Ishikawa (cell line): ENCODE results near the gene ZNF862.

Source experiments
- CEBPB ChIP-seq: IDR thresholded peaks from 2 replicates; pipeline ENCODE4 v1.6.1; 2012
- CREB1 ChIP-seq: IDR thresholded peaks from 2 replicates; pipeline ENCODE4 v1.6.1; 2012; ENCODE audit warnings: low read depth
- EGR1 ChIP-seq: IDR thresholded peaks from 2 replicates; pipeline ENCODE4 v1.6.1; 2012
- EP300 ChIP-seq: IDR thresholded peaks from 2 replicates; pipeline ENCODE4 v1.6.1; 2012; ENCODE audit warnings: borderline replicate concordance
- FOXM1 ChIP-seq: IDR thresholded peaks from 2 replicates; pipeline ENCODE4 v1.6.1; 2012; ENCODE audit warnings: low read depth, borderline replicate concordance
- NFIC ChIP-seq: IDR thresholded peaks from 2 replicates; pipeline ENCODE4 v1.6.1; 2012
- RAD21 ChIP-seq: IDR thresholded peaks from 2 replicates; pipeline ENCODE4 v1.6.1; 2012; ENCODE audit warnings: low read depth
- TAF1 ChIP-seq: IDR thresholded peaks from 2 replicates; pipeline ENCODE4 v1.6.1; 2012; ENCODE audit warnings: low read depth, mild to moderate bottlenecking
- TCF12 ChIP-seq: IDR thresholded peaks from 2 replicates; pipeline ENCODE4 v1.6.1; 2012; ENCODE audit warnings: low read depth
- TEAD4 ChIP-seq: IDR thresholded peaks from 2 replicates; pipeline ENCODE4 v1.6.1; 2012
- YY1 ChIP-seq: IDR thresholded peaks from 2 replicates; pipeline ENCODE4 v1.6.1; 2012; ENCODE audit warnings: low read depth
- ZBTB7A ChIP-seq: IDR thresholded peaks from 2 replicates; pipeline ENCODE4 v1.6.1; 2012; ENCODE audit warnings: low read depth
- TF ChIP-seq, protein P1 (sequence below): IDR thresholded peaks from 2 replicates; pipeline ENCODE4 v1.6.1; 2012
- TF ChIP-seq, protein P2 (sequence below): IDR thresholded peaks from 2 replicates; pipeline ENCODE4 v1.6.1; 2012; ENCODE audit warnings: low read depth, mild to moderate bottlenecking
- TF ChIP-seq, protein P3 (sequence below): IDR thresholded peaks from 2 replicates; pipeline ENCODE4 v1.6.1; 2012

The ZNF862 gene

DNA sequence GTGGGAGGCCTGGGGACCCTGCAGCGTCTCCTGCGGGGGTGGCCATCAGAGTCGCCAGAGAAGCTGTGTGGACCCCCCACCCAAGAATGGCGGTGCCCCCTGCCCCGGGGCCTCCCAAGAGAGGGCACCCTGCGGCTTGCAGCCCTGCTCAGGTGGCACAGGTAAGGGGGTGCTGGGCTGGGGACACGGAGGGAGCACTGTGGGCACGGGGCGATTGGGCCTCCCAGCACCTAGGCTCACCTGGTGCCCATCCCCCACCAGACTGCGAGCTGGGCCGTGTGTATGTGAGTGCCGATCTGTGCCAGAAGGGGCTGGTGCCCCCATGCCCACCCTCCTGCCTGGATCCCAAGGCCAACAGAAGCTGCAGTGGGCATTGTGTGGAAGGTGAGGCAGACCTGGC is 35.2 kb upstream of the ZNF862 start:
- TF ChIP-seq ZBTB7A (no peak), YY1 (no peak), CEBPB (no peak), EP300 (no peak), RAD21 (no peak), EGR1 (no peak), TAF1 (no peak), TCF12 (no peak), TEAD4 (no peak), CREB1 (no peak), FOXM1 (no peak), NFIC (no peak)
- TF ChIP-seq, protein P1, sequence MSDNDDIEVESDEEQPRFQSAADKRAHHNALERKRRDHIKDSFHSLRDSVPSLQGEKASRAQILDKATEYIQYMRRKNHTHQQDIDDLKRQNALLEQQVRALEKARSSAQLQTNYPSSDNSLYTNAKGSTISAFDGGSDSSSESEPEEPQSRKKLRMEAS: no peak
- TF ChIP-seq, protein P2, sequence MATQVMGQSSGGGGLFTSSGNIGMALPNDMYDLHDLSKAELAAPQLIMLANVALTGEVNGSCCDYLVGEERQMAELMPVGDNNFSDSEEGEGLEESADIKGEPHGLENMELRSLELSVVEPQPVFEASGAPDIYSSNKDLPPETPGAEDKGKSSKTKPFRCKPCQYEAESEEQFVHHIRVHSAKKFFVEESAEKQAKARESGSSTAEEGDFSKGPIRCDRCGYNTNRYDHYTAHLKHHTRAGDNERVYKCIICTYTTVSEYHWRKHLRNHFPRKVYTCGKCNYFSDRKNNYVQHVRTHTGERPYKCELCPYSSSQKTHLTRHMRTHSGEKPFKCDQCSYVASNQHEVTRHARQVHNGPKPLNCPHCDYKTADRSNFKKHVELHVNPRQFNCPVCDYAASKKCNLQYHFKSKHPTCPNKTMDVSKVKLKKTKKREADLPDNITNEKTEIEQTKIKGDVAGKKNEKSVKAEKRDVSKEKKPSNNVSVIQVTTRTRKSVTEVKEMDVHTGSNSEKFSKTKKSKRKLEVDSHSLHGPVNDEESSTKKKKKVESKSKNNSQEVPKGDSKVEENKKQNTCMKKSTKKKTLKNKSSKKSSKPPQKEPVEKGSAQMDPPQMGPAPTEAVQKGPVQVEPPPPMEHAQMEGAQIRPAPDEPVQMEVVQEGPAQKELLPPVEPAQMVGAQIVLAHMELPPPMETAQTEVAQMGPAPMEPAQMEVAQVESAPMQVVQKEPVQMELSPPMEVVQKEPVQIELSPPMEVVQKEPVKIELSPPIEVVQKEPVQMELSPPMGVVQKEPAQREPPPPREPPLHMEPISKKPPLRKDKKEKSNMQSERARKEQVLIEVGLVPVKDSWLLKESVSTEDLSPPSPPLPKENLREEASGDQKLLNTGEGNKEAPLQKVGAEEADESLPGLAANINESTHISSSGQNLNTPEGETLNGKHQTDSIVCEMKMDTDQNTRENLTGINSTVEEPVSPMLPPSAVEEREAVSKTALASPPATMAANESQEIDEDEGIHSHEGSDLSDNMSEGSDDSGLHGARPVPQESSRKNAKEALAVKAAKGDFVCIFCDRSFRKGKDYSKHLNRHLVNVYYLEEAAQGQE: no peak
- TF ChIP-seq, protein P3, sequence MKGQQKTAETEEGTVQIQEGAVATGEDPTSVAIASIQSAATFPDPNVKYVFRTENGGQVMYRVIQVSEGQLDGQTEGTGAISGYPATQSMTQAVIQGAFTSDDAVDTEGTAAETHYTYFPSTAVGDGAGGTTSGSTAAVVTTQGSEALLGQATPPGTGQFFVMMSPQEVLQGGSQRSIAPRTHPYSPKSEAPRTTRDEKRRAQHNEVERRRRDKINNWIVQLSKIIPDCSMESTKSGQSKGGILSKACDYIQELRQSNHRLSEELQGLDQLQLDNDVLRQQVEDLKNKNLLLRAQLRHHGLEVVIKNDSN: no peak

DNA sequence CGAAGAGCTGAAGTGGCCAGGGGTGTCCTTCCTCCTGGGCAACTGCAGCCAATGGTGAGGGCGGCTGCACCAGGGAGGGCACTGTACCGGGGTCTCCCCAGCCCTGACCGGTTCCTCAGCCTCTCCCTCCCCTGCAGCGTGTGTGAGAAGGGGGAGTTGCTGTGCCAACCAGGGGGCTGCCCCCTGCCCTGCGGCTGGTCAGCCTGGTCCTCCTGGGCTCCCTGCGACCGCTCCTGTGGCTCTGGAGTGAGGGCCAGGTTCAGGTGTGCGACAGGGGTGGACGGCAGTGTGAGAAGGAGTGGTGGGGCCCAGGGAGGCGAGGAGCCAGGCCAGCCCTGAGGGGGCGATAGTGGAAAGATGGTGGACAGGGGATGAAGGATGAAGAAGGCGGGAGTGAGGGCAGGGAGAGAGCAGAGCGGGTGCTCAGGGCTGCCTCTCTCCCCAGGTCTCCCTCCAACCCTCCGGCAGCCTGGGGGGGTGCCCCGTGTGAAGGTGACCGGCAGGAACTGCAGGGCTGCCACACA is 34.6 kb upstream of the ZNF862 start:
- TF ChIP-seq NFIC (no peak), ZBTB7A (no peak), EP300 (no peak), RAD21 (no peak), EGR1 (no peak), TCF12 (no peak)

DNA sequence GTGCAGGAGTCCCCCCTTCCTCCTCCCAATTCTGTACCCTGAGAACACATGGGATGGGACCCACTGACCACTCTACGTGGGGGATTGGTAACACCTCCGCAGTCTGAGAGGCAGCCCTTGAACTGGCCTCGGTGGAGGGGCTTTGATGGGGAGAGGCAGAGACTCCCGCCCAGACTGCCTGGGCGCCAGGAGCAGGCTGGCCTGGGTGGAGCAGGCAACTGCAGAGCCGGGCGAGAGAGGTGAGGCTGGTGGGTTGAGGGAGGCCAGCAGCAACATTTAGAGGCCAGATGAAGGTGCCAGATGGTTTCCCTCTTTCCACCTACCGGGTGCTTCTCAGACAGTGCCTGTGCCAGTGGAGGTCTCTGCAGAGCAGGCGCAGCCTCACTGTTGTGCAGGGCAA is 34.1 kb upstream of the ZNF862 start:
- TF ChIP-seq, protein P3: no peak
- TF ChIP-seq EGR1: no peak
- TF ChIP-seq EP300: no peak
- no peak for TF ChIP-seq TCF12
- TF ChIP-seq CREB1: no peak
- no peak for TF ChIP-seq ZBTB7A
- TF ChIP-seq, protein P2: no peak
- no peak for TF ChIP-seq NFIC
- TF ChIP-seq YY1: no peak
- no peak for TF ChIP-seq FOXM1
- no peak for TF ChIP-seq TAF1
- no peak for TF ChIP-seq RAD21

DNA sequence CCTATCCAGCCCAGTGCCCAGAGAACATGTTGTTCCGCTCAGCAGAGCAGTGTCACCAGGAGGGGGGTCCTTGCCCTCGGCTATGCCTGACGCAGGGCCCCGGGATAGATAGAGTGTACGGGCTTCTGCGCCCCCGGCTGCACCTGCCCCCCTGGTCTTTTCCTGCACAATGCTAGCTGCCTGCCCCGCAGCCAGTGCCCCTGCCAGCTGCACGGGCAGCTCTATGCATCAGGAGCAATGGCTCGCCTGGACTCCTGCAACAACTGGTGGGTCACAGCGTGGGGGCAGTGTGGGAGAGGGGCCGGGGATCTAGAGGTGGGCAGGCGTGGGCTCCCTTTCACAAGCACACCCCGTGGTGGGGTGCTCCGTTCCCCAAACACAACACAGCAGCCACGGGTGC is 31.4 kb upstream of the ZNF862 start:
- no peak for TF ChIP-seq CREB1
- no peak for TF ChIP-seq NFIC
- no peak for TF ChIP-seq TCF12
- TF ChIP-seq, protein P1: no peak
- no peak for TF ChIP-seq YY1
- TF ChIP-seq TEAD4: no peak
- no peak for TF ChIP-seq CEBPB
- no peak for TF ChIP-seq RAD21
- no peak for TF ChIP-seq TAF1
- TF ChIP-seq, protein P2: no peak
- TF ChIP-seq, protein P3: no peak
- TF ChIP-seq FOXM1: no peak
- TF ChIP-seq EP300: no peak
- no peak for TF ChIP-seq ZBTB7A
- no peak for TF ChIP-seq EGR1
